ENCODE results near the gene PC. TPM values are rescaled to one million over a fixed set of nuclear protein-coding genes. Genes with fewer than 3 reads are reported as not detected.

The PC gene
- total RNA-seq, 2 donors from 2014 or later = 6.5 to 9.1 TPM

- Mint-ChIP-seq H3K36me3 (no peaks in the 10 kb centered on the region), H3K27ac (no peak overlapping the region), H3K4me1 (ENCODE audit: low read depth in 2 of 2) (peaks cover 7 to 9% of the 10 kb centered on the region in 2 donors), H3K4me3 (no peak overlapping the region), H3K9me3 (no peaks in the 10 kb centered on the region), H3K27me3 (peaks cover 2 to 7% of the 10 kb centered on the region in 2 donors)
- DNase-seq (ENCODE audit: low spot score) (no peak), ATAC-seq (no peak)
These were observed 70.7 kb downstream of the PC start for GRCh38 chr11:66887526-66887925.

GRCh38 chr11:66886671-66887221 lies 71.4 kb downstream of the PC start:
- Mint-ChIP-seq H3K27me3 (no peaks in the 10 kb centered on the region), H3K36me3 (no peaks in the 10 kb centered on the region), H3K4me3 (no peak overlapping the region), H3K27ac (no peak overlapping the region), H3K9me3 (no peaks in the 10 kb centered on the region), H3K4me1 (ENCODE audit: low read depth in 2 of 2) (peaks cover under 1 to 2% of the 10 kb centered on the region in 2 donors)
- DNase-seq (ENCODE audit: low spot score) = no peak
- no peak for ATAC-seq

- DNase-seq (ENCODE audit: low spot score) = no peak
- H3K36me3 Mint-ChIP-seq = no peaks in the 10 kb centered on the region
- H3K4me3 Mint-ChIP-seq = no peak overlapping the region
- no peaks in the 10 kb centered on the region for H3K27me3 Mint-ChIP-seq
- no peaks in the 10 kb centered on the region for H3K4me1 Mint-ChIP-seq (ENCODE audit: low read depth in 2 of 2)
- no peaks in the 10 kb centered on the region for H3K9me3 Mint-ChIP-seq
- no peak overlapping the region for H3K27ac Mint-ChIP-seq
- no peak for ATAC-seq
These were observed 72.2 kb downstream of the PC start for GRCh38 chr11:66885950-66886440.

GRCh38 chr11:66885469-66885868 lies 72.7 kb downstream of the PC start:
- DNase-seq (ENCODE audit: low spot score) (no peak), ATAC-seq (no peak)
- no peaks in the 10 kb centered on the region for H3K36me3 Mint-ChIP-seq
- H3K4me1 Mint-ChIP-seq (ENCODE audit: low read depth in 2 of 2) = no peaks in the 10 kb centered on the region
- H3K27ac Mint-ChIP-seq = no peak overlapping the region
- no peak overlapping the region for H3K4me3 Mint-ChIP-seq
- H3K9me3 Mint-ChIP-seq = no peaks in the 10 kb centered on the region
- H3K27me3 Mint-ChIP-seq = no peaks in the 10 kb centered on the region

DNA sequence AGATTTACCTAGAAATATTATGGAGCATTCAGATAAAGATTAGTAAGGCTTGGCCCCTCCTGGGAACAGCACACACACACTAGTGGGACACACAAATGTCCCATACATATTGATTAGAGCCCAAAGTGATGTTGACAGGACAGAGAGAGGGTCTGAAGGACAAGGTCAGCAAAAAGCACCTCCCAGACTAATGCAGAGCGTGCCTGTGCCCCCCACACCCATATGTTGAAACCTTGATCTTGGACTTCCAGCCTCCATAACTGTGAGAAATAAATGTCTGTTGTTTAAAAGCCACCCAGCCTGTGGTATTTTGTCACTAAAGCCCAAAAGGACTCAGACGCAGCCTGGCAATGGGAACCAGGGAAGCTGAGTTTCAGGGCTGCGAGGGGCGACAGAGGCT lies 73.7 kb downstream of the PC start:
- Mint-ChIP-seq H3K27ac (no peak overlapping the region), H3K9me3 (no peaks in the 10 kb centered on the region), H3K27me3 (no peaks in the 10 kb centered on the region), H3K4me1 (ENCODE audit: low read depth in 2 of 2) (no peaks in the 10 kb centered on the region), H3K36me3 (no peaks in the 10 kb centered on the region), H3K4me3 (no peak overlapping the region)
- DNase-seq (ENCODE audit: low spot score) (no peak), ATAC-seq (no peak)

GRCh38 chr11:66883016-66883965 lies 74.9 kb downstream of the PC start:
- DNase-seq (ENCODE audit: low spot score) = no peak
- H3K36me3 Mint-ChIP-seq = no peaks in the 10 kb centered on the region
- peak; percentile 54 to 61 for ATAC-seq
- H3K9me3 Mint-ChIP-seq = no peaks in the 10 kb centered on the region
- H3K4me3 Mint-ChIP-seq = no peak overlapping the region
- peak overlapping the region in 1 of 2 donors; percentile 47 for H3K27ac Mint-ChIP-seq
- no peaks in the 10 kb centered on the region for H3K27me3 Mint-ChIP-seq
- no peaks in the 10 kb centered on the region for H3K4me1 Mint-ChIP-seq (ENCODE audit: low read depth in 2 of 2)

DNA sequence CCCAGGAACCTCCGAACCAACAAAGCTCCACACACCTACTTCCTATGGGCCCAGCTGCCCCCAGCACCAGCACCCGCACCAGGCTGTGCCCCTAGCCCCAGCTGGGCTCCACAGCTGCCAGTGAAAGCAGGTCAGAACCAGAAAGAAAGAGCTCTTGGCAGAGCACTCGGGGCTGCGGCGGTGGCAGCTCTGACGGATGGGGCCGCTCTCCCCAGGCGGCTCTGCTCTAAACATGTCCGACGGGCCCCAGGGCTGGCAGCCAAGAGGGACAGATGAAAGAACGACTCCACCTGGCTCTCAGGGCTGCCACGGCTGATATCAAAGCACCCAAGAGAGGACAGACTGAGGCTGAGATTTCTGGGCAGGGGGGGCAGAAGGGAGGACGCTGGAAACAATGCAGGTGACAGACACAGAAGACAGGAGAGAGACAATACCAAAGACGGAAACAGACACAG lies 75.6 kb downstream of the PC start:
- no peaks in the 10 kb centered on the region for H3K4me1 Mint-ChIP-seq (ENCODE audit: low read depth in 2 of 2)
- no peaks in the 10 kb centered on the region for H3K27me3 Mint-ChIP-seq
- H3K9me3 Mint-ChIP-seq = no peaks in the 10 kb centered on the region
- no peak for ATAC-seq
- no peaks in the 10 kb centered on the region for H3K36me3 Mint-ChIP-seq
- H3K27ac Mint-ChIP-seq = no peak overlapping the region
- peak; percentile 10 for DNase-seq (ENCODE audit: low spot score)
- H3K4me3 Mint-ChIP-seq = no peak overlapping the region

DNA sequence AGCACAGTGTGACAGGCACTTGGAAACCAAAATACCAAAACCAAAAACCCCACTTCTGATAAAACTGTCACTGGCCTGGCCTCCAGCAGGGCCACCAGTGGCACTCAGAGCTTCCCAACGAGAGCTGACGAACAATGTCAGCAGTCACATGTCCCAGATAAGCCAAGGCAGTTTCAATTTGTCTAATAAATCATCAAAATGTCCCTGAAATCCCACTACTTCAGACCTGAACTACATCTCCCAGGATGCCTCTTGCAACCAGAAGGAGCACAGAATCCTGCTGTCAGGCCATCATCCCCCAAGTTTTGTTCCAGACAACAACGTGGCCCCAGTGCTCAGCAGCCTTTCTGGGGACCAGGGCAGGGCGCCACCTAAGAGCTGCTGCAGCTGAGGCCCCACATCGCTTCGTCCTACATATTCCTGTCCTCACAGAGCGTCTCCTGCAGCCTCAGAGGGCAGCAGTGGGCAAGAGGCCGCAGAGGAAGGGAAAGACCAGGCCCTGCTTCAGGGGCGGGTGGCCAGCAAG lies 76.2 kb downstream of the PC start:
- DNase-seq (ENCODE audit: low spot score) (no peak), ATAC-seq (no peak)
- no peaks in the 10 kb centered on the region for H3K27me3 Mint-ChIP-seq
- H3K36me3 Mint-ChIP-seq = no peaks in the 10 kb centered on the region
- H3K4me1 Mint-ChIP-seq (ENCODE audit: low read depth in 2 of 2) = no peaks in the 10 kb centered on the region
- H3K27ac Mint-ChIP-seq = no peak overlapping the region
- H3K4me3 Mint-ChIP-seq = no peak overlapping the region
- H3K9me3 Mint-ChIP-seq = no peaks in the 10 kb centered on the region

DNA sequence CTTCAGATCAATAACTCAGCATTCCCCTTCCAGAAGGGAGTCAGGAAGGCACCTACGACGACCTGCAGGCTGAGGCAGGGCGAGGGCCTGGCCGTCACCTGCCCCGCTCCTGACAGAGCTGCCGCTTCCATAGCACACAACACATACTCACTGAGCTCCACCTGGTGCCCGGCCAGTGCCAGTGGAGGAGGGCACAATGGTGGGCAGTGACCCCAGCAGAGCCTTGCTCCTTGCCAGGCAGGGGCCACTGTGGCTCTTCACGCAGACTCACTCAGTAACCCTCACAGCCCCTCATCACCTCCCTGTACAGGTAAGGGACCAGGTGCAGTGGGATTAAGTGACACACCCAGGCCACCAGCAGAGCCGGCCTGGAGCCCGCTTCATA lies 76.7 kb downstream of the PC start:
- Mint-ChIP-seq H3K4me1 (ENCODE audit: low read depth in 2 of 2) (no peaks in the 10 kb centered on the region), H3K27me3 (no peaks in the 10 kb centered on the region), H3K27ac (no peak overlapping the region), H3K36me3 (no peaks in the 10 kb centered on the region), H3K4me3 (no peak overlapping the region), H3K9me3 (no peaks in the 10 kb centered on the region)
- DNase-seq (ENCODE audit: low spot score) (no peak), ATAC-seq (no peak)

DNA sequence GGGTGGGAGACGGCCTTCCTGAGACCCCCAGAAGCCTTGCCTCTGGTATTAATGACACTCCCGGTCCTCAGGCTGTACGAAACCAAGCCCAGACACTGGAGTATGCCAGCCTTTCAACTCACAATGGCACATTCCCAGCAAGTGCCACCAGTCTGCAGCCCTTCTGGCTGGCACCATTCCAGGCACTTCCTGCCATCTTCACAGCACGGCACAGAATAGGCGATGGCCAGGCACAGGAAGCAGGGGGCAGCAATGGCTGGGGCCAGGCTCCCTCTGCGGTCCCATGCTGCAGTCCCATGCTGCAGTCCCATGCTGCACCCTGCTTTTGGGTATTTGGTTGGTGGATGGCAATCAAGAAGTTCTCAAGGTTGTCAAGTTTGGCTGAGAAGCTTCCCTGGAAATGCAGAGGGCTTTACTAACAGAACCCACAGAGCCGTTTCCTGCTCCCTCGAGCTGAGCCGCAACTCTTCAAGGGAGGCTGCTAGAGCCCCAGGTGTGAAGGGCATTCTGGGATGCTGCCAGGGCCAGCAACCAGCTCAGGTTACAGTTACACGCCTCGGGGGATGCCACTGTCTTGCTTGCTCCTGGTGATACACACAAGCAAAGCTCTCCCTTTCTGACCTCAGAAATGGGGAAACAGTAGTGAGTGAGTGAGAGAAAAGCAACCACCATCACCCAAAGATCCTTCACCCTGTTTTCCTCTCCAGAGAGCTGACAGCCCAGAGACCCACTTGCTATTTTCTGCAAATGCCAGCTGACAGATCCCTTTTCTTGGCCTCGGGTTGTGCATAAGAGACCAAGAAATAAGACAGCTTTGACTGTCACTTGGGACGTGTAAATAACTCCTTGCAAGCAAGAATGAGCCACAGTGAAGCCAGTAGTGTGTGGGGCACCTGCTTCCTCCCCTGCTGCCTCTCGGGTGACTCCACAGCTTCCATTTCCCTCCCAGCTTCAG lies 77.4 kb downstream of the PC start:
- no peaks in the 10 kb centered on the region for H3K4me1 Mint-ChIP-seq (ENCODE audit: low read depth in 2 of 2)
- no peak overlapping the region for H3K27ac Mint-ChIP-seq
- peak; percentile 56 for DNase-seq (ENCODE audit: low spot score)
- H3K9me3 Mint-ChIP-seq = no peaks in the 10 kb centered on the region
- H3K36me3 Mint-ChIP-seq = no peaks in the 10 kb centered on the region
- peaks cover 0 to 4% of the 10 kb centered on the region in 2 donors for H3K27me3 Mint-ChIP-seq
- H3K4me3 Mint-ChIP-seq = no peak overlapping the region
- ATAC-seq = no peak

- DNase-seq (ENCODE audit: low spot score) (no peak), ATAC-seq (no peak)
- H3K9me3 Mint-ChIP-seq = no peaks in the 10 kb centered on the region
- no peaks in the 10 kb centered on the region for H3K4me1 Mint-ChIP-seq (ENCODE audit: low read depth in 2 of 2)
- H3K27ac Mint-ChIP-seq = no peak overlapping the region
- H3K36me3 Mint-ChIP-seq = no peaks in the 10 kb centered on the region
- peaks cover 0 to 9% of the 10 kb centered on the region in 2 donors for H3K27me3 Mint-ChIP-seq
- H3K4me3 Mint-ChIP-seq = no peak overlapping the region
These were observed 78.2 kb downstream of the PC start for GRCh38 chr11:66879999-66880398.

DNA sequence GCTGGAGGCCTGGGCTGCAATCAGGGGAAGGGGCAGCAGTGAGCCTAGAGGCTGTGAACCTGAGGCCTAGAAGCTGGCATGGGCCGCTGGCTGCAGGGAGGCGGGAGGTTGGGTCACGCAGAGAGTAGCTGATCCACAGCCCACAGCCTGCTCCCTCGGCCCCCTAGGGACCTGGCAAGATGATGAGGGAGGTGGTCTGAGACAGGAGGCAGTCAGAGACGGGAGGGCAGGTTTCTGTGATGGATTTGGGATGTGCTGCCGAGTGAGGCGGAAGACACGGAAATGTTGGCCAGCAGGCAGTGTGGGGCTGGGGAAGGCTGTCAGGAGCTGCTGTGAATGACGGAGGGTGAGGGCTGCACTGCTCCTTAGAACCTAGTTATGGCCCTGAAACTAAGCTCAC lies 78.6 kb downstream of the PC start:
- no peaks in the 10 kb centered on the region for H3K36me3 Mint-ChIP-seq

GRCh38 chr11:66879000-66879399 lies 79.2 kb downstream of the PC start:
- no peak overlapping the region for H3K27ac Mint-ChIP-seq
- no peak overlapping the region for H3K4me3 Mint-ChIP-seq
- peak in 1 of 2 donors; percentile 3 for ATAC-seq
- peak; percentile 52 for DNase-seq (ENCODE audit: low spot score)
- no peaks in the 10 kb centered on the region for H3K36me3 Mint-ChIP-seq
- no peaks in the 10 kb centered on the region for H3K4me1 Mint-ChIP-seq (ENCODE audit: low read depth in 2 of 2)
- peaks cover 0 to 11% of the 10 kb centered on the region in 2 donors for H3K27me3 Mint-ChIP-seq
- H3K9me3 Mint-ChIP-seq = no peaks in the 10 kb centered on the region

More for the DNA sequence above, 78.6 kb downstream of the PC start:
- ATAC-seq (no peak), DNase-seq (ENCODE audit: low spot score) (peak; percentile 56)
- H3K4me3 Mint-ChIP-seq = no peak overlapping the region
- peaks cover 0 to 11% of the 10 kb centered on the region in 2 donors for H3K27me3 Mint-ChIP-seq
- H3K4me1 Mint-ChIP-seq (ENCODE audit: low read depth in 2 of 2) = no peaks in the 10 kb centered on the region
- no peak overlapping the region for H3K27ac Mint-ChIP-seq
- H3K9me3 Mint-ChIP-seq = no peaks in the 10 kb centered on the region
